Mesendoderm (in vitro differentiated cells): ENCODE measurements around the gene TMEM108.

Experiments used
- DNase-seq: peaks from one replicate; pipeline ENCODE4 v3.0.0; 2013
- H2AK5ac ChIP-seq: 2 replicates; pipeline ENCODE4 v1.6.1; 2013; ENCODE audit warnings: low read length, inconsistent platforms
- H2BK120ac ChIP-seq: 2 replicates; pipeline ENCODE4 v1.6.1; 2013; ENCODE audit warnings: low read depth, mild to moderate bottlenecking, low read length, moderate library complexity, mixed read lengths
- H2BK15ac ChIP-seq: replicated peaks from 2 replicates; pipeline ENCODE4 v1.6.1; 2013; ENCODE audit warnings: low read depth, mild to moderate bottlenecking, moderate library complexity
- H2BK5ac ChIP-seq: 2 replicates; pipeline ENCODE4 v1.6.1; 2013; ENCODE audit warnings: low read length, inconsistent platforms
- H3K18ac ChIP-seq: 2 replicates; pipeline ENCODE4 v1.6.1; 2013; ENCODE audit warnings: mild to moderate bottlenecking, low read length, mixed read lengths
- H3K23ac ChIP-seq: one replicate; pipeline ENCODE4 v1.6.1; 2013; ENCODE audit warnings: low read length
- H3K27ac ChIP-seq: 2 replicates; pipeline ENCODE4 v1.5.1; 2013; ENCODE audit warnings: low read depth, mild to moderate bottlenecking, inconsistent platforms, low read length, moderate library complexity
- H3K27me3 ChIP-seq: 2 replicates; pipeline ENCODE4 v1.6.1; 2013; ENCODE audit warnings: low read length, control low read depth, mild to moderate bottlenecking, inconsistent platforms; ENCODE audit not compliant: insufficient read depth, poor library complexity
- H3K36me3 ChIP-seq: 2 replicates; pipeline ENCODE4 v1.6.1; 2013; ENCODE audit warnings: low read length, inconsistent platforms; ENCODE audit not compliant: control insufficient read depth, insufficient read depth
- H3K4ac ChIP-seq: one replicate; pipeline ENCODE4 v1.6.1; 2013; ENCODE audit warnings: low read depth, mild to moderate bottlenecking, low read length, moderate library complexity
- H3K4me1 ChIP-seq: 2 replicates; pipeline ENCODE4 v1.6.1; 2013; ENCODE audit warnings: low read depth, low read length, inconsistent platforms; ENCODE audit not compliant: control insufficient read depth
- H3K4me2 ChIP-seq: 2 replicates; pipeline ENCODE4 v1.6.1; 2013; ENCODE audit warnings: low read length
- H3K4me3 ChIP-seq: 2 replicates; pipeline ENCODE4 v1.5.1; 2013; ENCODE audit warnings: mild to moderate bottlenecking, low read length
- H3K56ac ChIP-seq: one replicate; pipeline ENCODE4 v1.6.1; 2013; ENCODE audit warnings: low read length
- H3K79me1 ChIP-seq: 2 replicates; pipeline ENCODE4 v1.6.1; 2013; ENCODE audit warnings: low read length, inconsistent platforms
- H3K79me2 ChIP-seq: 2 replicates; pipeline ENCODE4 v1.6.1; 2013; ENCODE audit warnings: mild to moderate bottlenecking, low read length; ENCODE audit not compliant: control insufficient read depth, insufficient read depth
- H3K9ac ChIP-seq: 2 replicates; pipeline ENCODE4 v1.6.1; 2013; ENCODE audit warnings: low read length, inconsistent platforms
- H4K5ac ChIP-seq: one replicate; pipeline ENCODE4 v1.6.1; 2013; ENCODE audit warnings: low read length
- H4K8ac ChIP-seq: one replicate; pipeline ENCODE4 v1.6.1; 2013; ENCODE audit warnings: low read depth, mild to moderate bottlenecking, control low read depth, low read length, moderate library complexity
- WGBS: extraction: QIAGEN DNeasy Blood & Tissue Kit; methylation state at CpG from one replicate; pipeline ENCODE4 v1.1.7; 2013; ENCODE audit warnings: low lambda C conversion rate, missing lambda C conversion rate; ENCODE audit not compliant: insufficient coverage; ENCODE audit errors: extremely low coverage; 5-methylcytosine and 5-hydroxymethylcytosine counted together

The TMEM108 gene

GRCh38 chr3:133130168-133130567 lies 92.0 kb downstream of the TMEM108 start:
- no peak overlapping the region for H4K5ac ChIP-seq
- DNase-seq: no peak
- H3K4me1 ChIP-seq: no peaks in the 10 kb centered on the region
- H3K4me3 ChIP-seq: no peak overlapping the region
- no peaks in the 10 kb centered on the region for H3K79me1 ChIP-seq
- no peak overlapping the region for H3K18ac ChIP-seq
- no peak overlapping the region for H2AK5ac ChIP-seq
- no CpG with 5 or more reads among the region's 1 CpG for WGBS
- no peak overlapping the region for H3K23ac ChIP-seq
- no peak overlapping the region for H3K56ac ChIP-seq
- H3K4me2 ChIP-seq: no peak overlapping the region
- H3K36me3 ChIP-seq: no peaks in the 10 kb centered on the region
- H2BK15ac ChIP-seq: no peak overlapping the region
- no peak overlapping the region for H3K4ac ChIP-seq
- no peak overlapping the region for H3K27ac ChIP-seq
- H3K79me2 ChIP-seq: no peaks in the 10 kb centered on the region
- H2BK5ac ChIP-seq: no peak overlapping the region
- H3K9ac ChIP-seq: no peak overlapping the region
- no peak overlapping the region for H2BK120ac ChIP-seq
- no peaks in the 10 kb centered on the region for H3K27me3 ChIP-seq
- no peak overlapping the region for H4K8ac ChIP-seq

DNA sequence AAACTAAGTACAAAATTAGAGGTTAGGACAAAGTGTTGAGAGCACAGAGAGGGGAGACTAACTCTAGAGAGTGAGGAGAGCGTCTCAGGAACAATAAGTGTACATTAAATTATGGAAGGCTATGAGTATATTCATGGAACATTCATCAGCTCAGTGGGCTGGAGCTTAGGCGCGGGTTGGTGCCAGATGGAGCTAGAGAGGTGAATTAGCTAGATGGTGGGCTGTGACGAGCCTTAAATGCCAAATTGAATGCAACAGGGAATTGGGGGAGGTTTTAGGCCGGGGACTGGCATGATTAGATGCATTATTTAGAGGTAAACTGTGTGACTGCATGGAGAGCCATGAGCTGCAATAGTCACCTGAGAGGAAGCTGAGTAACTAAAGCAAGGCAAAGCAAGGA lies 97.1 kb downstream of the TMEM108 start:
- Histone ChIP-seq H3K4me1 (peaks cover 2% of the 10 kb centered on the region), H3K79me2 (no peaks in the 10 kb centered on the region), H3K4ac (no peak overlapping the region), H2AK5ac (no peak overlapping the region), H3K36me3 (no peaks in the 10 kb centered on the region), H2BK5ac (no peak overlapping the region), H3K27ac (no peak overlapping the region), H3K27me3 (no peaks in the 10 kb centered on the region), H2BK15ac (no peak overlapping the region), H3K79me1 (no peaks in the 10 kb centered on the region), H3K18ac (no peak overlapping the region), H3K4me3 (no peak overlapping the region), H2BK120ac (no peak overlapping the region), H4K8ac (no peak overlapping the region), H3K9ac (no peak overlapping the region), H3K23ac (no peak overlapping the region), H3K4me2 (no peak overlapping the region), H4K5ac (no peak overlapping the region), H3K56ac (no peak overlapping the region)
- DNase-seq: no peak
- no CpG with 5 or more reads among the region's 5 CpGs for WGBS

DNA sequence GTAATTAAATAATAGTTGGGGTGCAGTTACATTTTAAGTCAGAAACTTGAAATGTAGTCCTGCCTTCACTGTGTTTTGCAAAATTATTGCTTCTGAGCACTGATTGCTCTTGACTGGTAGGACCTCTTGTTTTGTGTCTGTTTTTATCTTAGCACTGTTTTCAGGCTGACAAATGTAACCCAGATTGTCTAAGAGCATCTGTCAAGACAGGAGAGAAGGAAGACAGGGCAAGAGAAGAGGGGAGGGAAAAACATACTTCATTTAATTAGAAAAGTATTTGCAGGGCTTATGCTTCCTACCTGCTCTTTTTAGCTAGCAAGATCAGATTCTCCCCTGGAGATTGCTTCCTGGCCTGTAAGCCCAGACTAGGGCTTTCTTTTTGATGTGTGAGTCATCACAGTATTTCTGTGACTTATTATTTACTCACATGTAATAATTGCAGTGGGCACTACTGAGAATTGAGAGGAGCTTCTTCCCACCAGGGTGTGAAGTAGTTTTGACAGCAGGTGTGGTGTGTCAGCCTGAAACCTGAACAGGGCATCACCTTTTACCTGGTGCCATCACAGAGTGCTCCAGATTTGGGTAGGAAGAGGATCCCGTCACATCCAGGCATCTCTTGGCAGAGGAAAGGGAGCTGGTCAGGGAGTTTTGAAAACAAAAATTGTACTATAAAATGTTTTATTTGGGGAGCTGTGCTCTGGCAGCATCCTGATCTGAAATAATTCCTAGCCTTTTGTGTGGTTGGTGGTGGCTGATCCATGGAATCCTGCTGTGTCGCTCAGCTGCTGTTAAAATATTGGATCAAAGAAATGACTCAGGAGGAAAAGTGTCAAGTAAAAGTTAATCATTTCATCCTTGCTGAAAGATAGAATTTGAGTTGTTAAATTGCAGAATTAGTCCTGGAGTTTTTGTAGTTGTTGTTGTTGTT lies 98.2 kb downstream of the TMEM108 start:
- H3K27ac ChIP-seq: no peak overlapping the region

GRCh38 chr3:133137042-133137996 lies 99.1 kb downstream of the TMEM108 start:
- H3K9ac ChIP-seq: no peak overlapping the region
- peaks cover 2% of the 10 kb centered on the region for H3K4me1 ChIP-seq
- no peak overlapping the region for H2AK5ac ChIP-seq
- no peak overlapping the region for H3K56ac ChIP-seq
- no peaks in the 10 kb centered on the region for H3K36me3 ChIP-seq
- no peak for DNase-seq
- no peaks in the 10 kb centered on the region for H3K79me2 ChIP-seq
- no peaks in the 10 kb centered on the region for H3K27me3 ChIP-seq
- no peak overlapping the region for H3K4me2 ChIP-seq
- no peak overlapping the region for H4K8ac ChIP-seq
- H3K18ac ChIP-seq: no peak overlapping the region
- H2BK15ac ChIP-seq: no peak overlapping the region
- no peaks in the 10 kb centered on the region for H3K79me1 ChIP-seq
- no peak overlapping the region for H2BK120ac ChIP-seq
- H3K4ac ChIP-seq: no peak overlapping the region
- no CpG with 5 or more reads among the region's 12 CpGs for WGBS
- H3K4me3 ChIP-seq: no peak overlapping the region
- H3K23ac ChIP-seq: no peak overlapping the region
- H3K27ac ChIP-seq: no peak overlapping the region
- no peak overlapping the region for H4K5ac ChIP-seq
- no peak overlapping the region for H2BK5ac ChIP-seq

More for the DNA sequence above, 98.2 kb downstream of the TMEM108 start:
- no peak for DNase-seq
- Histone ChIP-seq H3K4me2 (no peak overlapping the region), H3K9ac (no peak overlapping the region), H3K56ac (no peak overlapping the region), H4K8ac (no peak overlapping the region), H3K36me3 (no peaks in the 10 kb centered on the region), H3K4ac (no peak overlapping the region), H3K23ac (no peak overlapping the region), H3K18ac (no peak overlapping the region), H4K5ac (no peak overlapping the region), H2BK5ac (no peak overlapping the region), H3K27me3 (no peaks in the 10 kb centered on the region), H2BK120ac (no peak overlapping the region), H3K4me3 (no peak overlapping the region), H2BK15ac (no peak overlapping the region), H3K4me1 (peaks cover 2% of the 10 kb centered on the region), H3K79me2 (no peaks in the 10 kb centered on the region), H2AK5ac (no peak overlapping the region), H3K79me1 (no peaks in the 10 kb centered on the region)
- no CpG with 5 or more reads among the region's 2 CpGs for WGBS

- Histone ChIP-seq H3K36me3 (no peaks in the 10 kb centered on the region), H2BK5ac (no peak overlapping the region), H4K8ac (no peak overlapping the region), H3K4me3 (no peak overlapping the region), H3K18ac (no peak overlapping the region), H3K9ac (no peak overlapping the region), H3K79me1 (no peaks in the 10 kb centered on the region), H2BK120ac (no peak overlapping the region), H3K27ac (no peak overlapping the region), H3K27me3 (no peaks in the 10 kb centered on the region), H3K79me2 (no peaks in the 10 kb centered on the region), H3K4ac (no peak overlapping the region), H3K4me2 (no peak overlapping the region), H4K5ac (no peak overlapping the region), H3K56ac (no peak overlapping the region), H2BK15ac (no peak overlapping the region), H2AK5ac (no peak overlapping the region), H3K4me1 (peaks cover 2% of the 10 kb centered on the region), H3K23ac (no peak overlapping the region)
- no CpG with 5 or more reads among the region's 1 CpG for WGBS
- DNase-seq: no peak
These were observed 99.8 kb downstream of the TMEM108 start for GRCh38 chr3:133138017-133138416.
